Breast epithelium (tissue), 4 donors: ENCODE measurements around the gene SKAP2. TPM values are rescaled to one million over a fixed set of nuclear protein-coding genes. Genes with fewer than 3 reads are reported as not detected.
"Not testable (repeated sequence)": the region's sequence is repeated elsewhere in the genome, so short reads cannot be mapped to it uniquely, and the experiment has no call there.

Experiments
- DNase-seq, 2 donors: peaks; one replicate each; pipeline ENCODE4 v3.0.0-alpha.2; 2019; ENCODE audit warnings: low spot score in 2 of 2
- H3K27ac ChIP-seq, 2 donors: fragments of 200-600 bp; sonication (generic) in 1 of 2; one replicate each; pipeline ENCODE4 v1.5.1; 2016 to 2019; ENCODE audit warnings: mild to moderate bottlenecking in 1 of 2
- H3K27me3 ChIP-seq, 2 donors: fragments of 200-600 bp; sonication (generic) in 1 of 2; one replicate each; pipeline versions ENCODE4 v1.5.1 to v1.6.0; 2017 to 2019; ENCODE audit warnings: control low read depth in 1 of 2, mild to moderate bottlenecking in 1 of 2
- H3K36me3 ChIP-seq: fragments of 200-600 bp; one replicate; pipeline ENCODE4 v1.5.1; 2019
- H3K4me1 ChIP-seq, 2 donors: fragments of 200-600 bp; sonication (generic); one replicate each; pipeline ENCODE4 v1.5.1; 2016 to 2019; ENCODE audit warnings: control low read depth in 1 of 2
- H3K4me3 ChIP-seq, 3 donors: fragments of 200-600 bp; sonication (generic); 1 replicate in 2 of 3; 2 replicates in 1 of 3; pipeline ENCODE4 v1.5.1; 2016 to 2019; ENCODE audit warnings: mild to moderate bottlenecking in 3 of 3, moderate library complexity in 2 of 3
- H3K9me3 ChIP-seq, 2 donors: fragments of 200-600 bp; sonication (generic) in 1 of 2; one replicate each; pipeline ENCODE4 v1.5.1; 2016 to 2019; ENCODE audit warnings: control low read depth in 1 of 2
- POLR2A ChIP-seq: fragments of 450-650 bp; IDR thresholded peaks from one replicate; pipeline ENCODE4 v1.6.1; 2016; ENCODE audit warnings: antibody characterized with exemption, mild to moderate bottlenecking, moderate library complexity
- POLR2AphosphoS5 ChIP-seq, 3 donors: sonication (generic); formaldehyde crosslinking; IDR thresholded peaks; one replicate each; pipeline ENCODE4 v1.6.1; 2017; ENCODE audit warnings: antibody characterized with exemption in 3 of 3
- intact Hi-C: fragments of 100-400 bp; cut with DNase I; formaldehyde crosslinking; loops from one replicate; pipeline ENCODE4 v1.15.1; 2023; ENCODE audit warnings: low total_unique reads
- total RNA-seq, 3 donors: library from RNA; depleted of rRNA; stranded (reverse); fragments of >200 nt; gene quantifications; one replicate each; pipeline ENCODE4 v1.1.0, GENCODE V29; 2016
- TF ChIP-seq, protein P1 (sequence below), 3 donors: fragments of 450-650 bp; IDR thresholded peaks; one replicate each; pipeline ENCODE4 v1.5.1; 2016 to 2017; ENCODE audit warnings: antibody characterized with exemption in 3 of 3, mild to moderate bottlenecking in 3 of 3, moderate library complexity in 3 of 3

The SKAP2 gene
- total RNA-seq, 3 donors from 2014 or later: 26.5 to 46.5 (median 35.7) TPM

DNA sequence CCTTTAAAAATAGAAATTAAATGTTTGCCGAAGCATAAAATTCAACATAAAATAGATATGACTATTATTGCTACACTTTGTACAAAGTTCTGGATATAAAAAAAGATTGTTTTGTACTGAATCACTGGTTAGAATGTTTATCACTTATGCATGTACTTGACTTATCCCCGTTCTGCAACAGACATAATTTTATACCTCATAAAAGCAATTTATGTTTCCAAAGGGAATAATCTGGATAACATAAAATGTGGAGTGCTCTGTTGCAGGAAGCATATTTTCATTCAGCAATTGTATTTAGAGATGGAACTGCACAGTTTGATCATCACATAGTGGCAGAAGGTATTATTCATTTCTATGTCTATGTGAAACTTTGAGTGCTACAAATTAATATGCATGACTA is 21.5 kb downstream of the SKAP2 start:
- intact Hi-C loops: no loop called here
- Histone ChIP-seq H3K27ac (no peak overlapping the region), H3K9me3 (no peaks in the 10 kb centered on the region), H3K36me3 (no peaks in the 10 kb centered on the region), H3K4me1 (no peaks in the 10 kb centered on the region), H3K27me3 (no peaks in the 10 kb centered on the region), H3K4me3 (no peak overlapping the region)
- TF ChIP-seq POLR2AphosphoS5 (IDR thresholded peaks at IDR 0.05) (no peak), POLR2A (no peak)
- TF ChIP-seq, protein P1, sequence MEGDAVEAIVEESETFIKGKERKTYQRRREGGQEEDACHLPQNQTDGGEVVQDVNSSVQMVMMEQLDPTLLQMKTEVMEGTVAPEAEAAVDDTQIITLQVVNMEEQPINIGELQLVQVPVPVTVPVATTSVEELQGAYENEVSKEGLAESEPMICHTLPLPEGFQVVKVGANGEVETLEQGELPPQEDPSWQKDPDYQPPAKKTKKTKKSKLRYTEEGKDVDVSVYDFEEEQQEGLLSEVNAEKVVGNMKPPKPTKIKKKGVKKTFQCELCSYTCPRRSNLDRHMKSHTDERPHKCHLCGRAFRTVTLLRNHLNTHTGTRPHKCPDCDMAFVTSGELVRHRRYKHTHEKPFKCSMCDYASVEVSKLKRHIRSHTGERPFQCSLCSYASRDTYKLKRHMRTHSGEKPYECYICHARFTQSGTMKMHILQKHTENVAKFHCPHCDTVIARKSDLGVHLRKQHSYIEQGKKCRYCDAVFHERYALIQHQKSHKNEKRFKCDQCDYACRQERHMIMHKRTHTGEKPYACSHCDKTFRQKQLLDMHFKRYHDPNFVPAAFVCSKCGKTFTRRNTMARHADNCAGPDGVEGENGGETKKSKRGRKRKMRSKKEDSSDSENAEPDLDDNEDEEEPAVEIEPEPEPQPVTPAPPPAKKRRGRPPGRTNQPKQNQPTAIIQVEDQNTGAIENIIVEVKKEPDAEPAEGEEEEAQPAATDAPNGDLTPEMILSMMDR (IDR thresholded peaks at IDR 0.05): no peak
- DNase-seq: no peak

DNA sequence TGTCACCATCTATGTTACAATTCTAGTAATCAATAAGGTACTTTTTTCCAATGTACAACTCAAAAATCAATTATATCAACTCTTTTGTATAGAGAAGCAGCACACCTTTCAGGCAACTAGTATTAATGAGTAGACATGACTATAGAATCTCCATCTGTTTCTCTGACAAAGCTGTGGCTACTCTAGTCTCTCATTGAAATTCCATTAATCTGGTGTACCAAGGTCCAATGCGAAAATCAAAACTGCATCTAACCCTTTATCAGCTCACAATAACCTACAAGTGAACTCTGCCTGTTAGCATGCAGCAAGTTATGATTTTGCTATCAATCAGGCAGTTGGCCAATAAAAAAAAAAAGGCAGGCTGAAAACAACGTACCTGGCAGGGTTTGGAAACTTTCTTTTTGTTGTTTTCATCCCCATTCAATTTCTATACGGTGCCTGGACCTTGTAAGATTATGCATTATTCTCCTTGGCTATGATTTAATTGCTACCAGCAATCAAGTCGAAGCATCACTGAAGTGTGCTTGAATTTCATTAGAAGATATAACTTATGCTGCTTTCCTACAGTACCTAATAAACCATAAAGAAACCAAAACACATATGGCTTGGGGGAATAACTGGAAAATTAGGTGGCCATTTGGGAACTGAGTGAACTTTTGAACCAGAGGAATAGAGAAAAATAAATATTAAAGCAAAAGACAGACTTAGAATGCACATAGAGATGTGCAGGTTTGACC is 23.2 kb downstream of the SKAP2 start:
- Histone ChIP-seq H3K4me3 (no peak overlapping the region), H3K4me1 (no peaks in the 10 kb centered on the region), H3K9me3 (no peaks in the 10 kb centered on the region), H3K27ac (no peak overlapping the region), H3K27me3 (no peaks in the 10 kb centered on the region), H3K36me3 (no peaks in the 10 kb centered on the region)
- intact Hi-C loops: no loop called here
- no peak for DNase-seq
- TF ChIP-seq POLR2A (no peak), POLR2AphosphoS5 (IDR thresholded peaks at IDR 0.05) (no peak)
- TF ChIP-seq, protein P1 (IDR thresholded peaks at IDR 0.05): no peak

DNA sequence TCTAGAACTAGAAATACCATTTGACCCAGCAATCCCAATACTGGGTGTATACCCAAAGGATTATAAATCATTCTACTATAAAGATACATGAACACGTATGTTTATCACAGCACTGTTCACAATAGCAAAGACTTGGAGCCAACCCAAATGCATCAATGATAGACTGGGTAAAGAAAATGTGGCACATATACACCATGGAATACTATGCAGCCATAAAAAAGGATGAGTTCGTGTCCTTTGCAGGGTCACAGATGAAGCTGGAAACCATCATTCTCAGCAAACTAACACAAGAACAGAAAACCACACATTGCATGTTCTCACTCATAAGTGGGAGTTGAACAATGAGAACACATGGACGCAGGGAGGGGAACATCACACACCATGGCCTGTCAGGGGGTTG is 27.6 kb downstream of the SKAP2 start:
- H3K4me1 ChIP-seq, H3K27me3 ChIP-seq, H3K9me3 ChIP-seq, H3K36me3 ChIP-seq, intact Hi-C loops, DNase-seq, H3K27ac ChIP-seq, H3K4me3 ChIP-seq: not testable (repeated sequence)

DNA sequence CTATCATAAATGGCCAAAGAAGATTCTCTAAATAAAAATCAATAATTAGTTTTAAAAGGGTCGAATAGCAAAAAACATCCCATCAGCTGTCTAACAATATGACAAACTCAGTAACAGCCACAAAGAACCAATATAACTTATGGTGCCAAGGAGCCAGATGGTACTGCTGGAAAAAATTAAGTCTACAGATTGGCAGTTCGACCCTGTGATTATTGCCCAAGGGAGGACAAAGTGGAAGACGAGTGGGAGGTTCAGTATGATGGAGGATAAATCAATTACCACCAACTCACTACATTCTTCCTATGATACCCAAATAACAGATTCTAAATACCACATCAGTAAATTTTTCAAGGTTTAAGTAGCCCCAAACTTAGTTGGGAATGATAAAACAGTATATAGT is 49.0 kb downstream of the SKAP2 start:
- H3K9me3 ChIP-seq: no peaks in the 10 kb centered on the region
- H3K27ac ChIP-seq: no peak overlapping the region
- intact Hi-C loops: no loop called here
- H3K27me3 ChIP-seq: no peaks in the 10 kb centered on the region
- H3K4me1 ChIP-seq: no peaks in the 10 kb centered on the region
- no peak for TF ChIP-seq POLR2AphosphoS5 (IDR thresholded peaks at IDR 0.05)
- TF ChIP-seq, protein P1 (IDR thresholded peaks at IDR 0.05): no peak
- no peak for TF ChIP-seq POLR2A
- DNase-seq: no peak
- H3K36me3 ChIP-seq: no peaks in the 10 kb centered on the region
- H3K4me3 ChIP-seq: no peak overlapping the region

DNA sequence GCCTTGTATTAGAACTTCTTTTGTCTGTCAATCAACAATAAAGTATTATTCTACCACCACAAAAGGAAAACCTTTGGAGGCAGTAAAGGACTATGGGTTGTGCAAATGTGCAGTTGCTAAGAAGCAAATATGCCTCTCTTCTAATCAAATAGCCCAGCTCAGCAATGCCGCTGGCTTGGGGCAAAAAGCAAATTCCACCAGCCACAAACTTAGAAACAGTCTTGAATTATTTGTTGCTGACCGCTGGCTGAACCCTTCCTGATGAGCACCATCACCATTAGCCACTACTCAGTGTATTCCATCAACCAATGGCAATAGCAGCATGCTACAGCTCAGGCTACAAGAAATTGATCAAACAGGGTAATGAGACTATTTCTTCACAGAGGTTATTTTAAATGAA is 51.0 kb downstream of the SKAP2 start:
- intact Hi-C loops: no loop called here
- no peak overlapping the region for H3K27ac ChIP-seq
- no peak for DNase-seq

More for the DNA sequence above, 51.0 kb downstream of the SKAP2 start:
- Histone ChIP-seq H3K27me3 (no peaks in the 10 kb centered on the region), H3K4me3 (no peak overlapping the region), H3K4me1 (no peaks in the 10 kb centered on the region), H3K36me3 (no peaks in the 10 kb centered on the region), H3K9me3 (no peaks in the 10 kb centered on the region)
- TF ChIP-seq POLR2AphosphoS5 (IDR thresholded peaks at IDR 0.05) (no peak), POLR2A (no peak)
- TF ChIP-seq, protein P1 (IDR thresholded peaks at IDR 0.05): no peak
